HepG2 (cell line): ENCODE measurements around the gene FBXO7. TPM values are rescaled to one million over a fixed set of nuclear protein-coding genes. Genes with fewer than 3 reads are reported as not detected.

Experiments
- ATAC-seq: fragments of 200-7000 bp; cut with Tn5 transposase; 3 replicates; pipeline ENCODE4 v1.9.1; 2020; ENCODE audit warnings: mild to moderate bottlenecking, moderate library complexity
- BruUV-seq: library from RNA; stranded (reverse); fragments of 400-500 nt; replicated peaks from 2 replicates; lab custom pipeline; 2021; lab: Mats Ljungman, UMichigan
- CTCF ChIA-PET: fragments of 300-600 bp; formaldehyde crosslinking; extraction: SDS; loops from one replicate; lab custom pipeline; 2021; ENCODE audit warnings: low total read pairs, inconsistent platforms, low intra/inter-chr PET ratio; lab: Yijun Ruan, JAX
- POLR2A ChIA-PET: fragments of 350-600 bp; sonication (Branson Sonifier 250); formaldehyde crosslinking; loops from one replicate; lab custom pipeline; 2020; ENCODE audit warnings: antibody characterized with exemption, inconsistent platforms; lab: Yijun Ruan, JAX
- DNase-seq: peaks from one replicate; pipeline ENCODE4 v3.0.0-alpha.2; 2015; ENCODE audit warnings: low spot score
- FAIRE-seq: peaks from 3 replicates; lab custom pipeline; 2011; peaks lifted over from hg19 to GRCh38; lab: Jason Lieb, UNC
- H2AFZ ChIP-seq: one replicate; pipeline ENCODE4 v1.6.1; 2011; ENCODE audit warnings: low read length, inconsistent platforms
- H3K27ac ChIP-seq: fragments of 300-600 bp; 3 replicates; pipeline ENCODE4 v1.8.0; 2011; ENCODE audit warnings: mixed run types, mild to moderate bottlenecking, mixed read lengths, low read length, inconsistent platforms; ENCODE audit not compliant: insufficient read depth; ENCODE audit errors: extremely low read length
- H3K27me3 ChIP-seq, 2 experiments: fragments of 200-600 bp in 1 of 2; 2 replicates in 1 of 2; 3 replicates in 1 of 2; pipeline versions ENCODE4 v1.6.0 to v1.8.0; 2011; ENCODE audit warnings: low read length in 2 of 2, mild to moderate bottlenecking in 2 of 2, moderate library complexity in 2 of 2, inconsistent platforms in 1 of 2; ENCODE audit not compliant: insufficient read depth in 2 of 2, control insufficient read depth in 1 of 2
- H3K36me3 ChIP-seq, 2 experiments: fragments of 200-600 bp in 1 of 2; replicated peaks in 1 of 2; 2 replicates in 1 of 2; 3 replicates in 1 of 2; pipeline versions ENCODE4 v1.5.1 to v1.8.0; 2011; ENCODE audit warnings: low read length in 2 of 2, inconsistent platforms in 1 of 2; ENCODE audit not compliant: insufficient read depth in 2 of 2, control insufficient read depth in 1 of 2
- H3K4me1 ChIP-seq: 2 replicates; pipeline ENCODE4 v1.5.1; 2012; ENCODE audit warnings: low read length, inconsistent platforms; ENCODE audit not compliant: insufficient read depth
- H3K4me2 ChIP-seq: 2 replicates; pipeline ENCODE4 v1.6.0; 2011; ENCODE audit warnings: low read depth, low read length, inconsistent platforms
- H3K4me3 ChIP-seq, 3 experiments: fragments of 200-600 bp in 1 of 3; sonication (generic), shearing (Covaris generic) in 1 of 3; replicated peaks in 1 of 3; 2 replicates each; pipeline ENCODE4 v1.5.1; 2011 to 2016; ENCODE audit warnings: low read length in 3 of 3, inconsistent platforms in 2 of 3, low read depth in 2 of 3, mild to moderate bottlenecking in 2 of 3, control low read depth in 1 of 3, mixed read lengths in 1 of 3; ENCODE audit not compliant: insufficient read depth in 1 of 3
- H3K79me2 ChIP-seq: one replicate; pipeline ENCODE4 v1.6.1; 2011; ENCODE audit warnings: low read length, inconsistent platforms; ENCODE audit not compliant: insufficient read depth
- H3K9ac ChIP-seq: 2 replicates; pipeline ENCODE4 v1.6.0; 2011; ENCODE audit warnings: mild to moderate bottlenecking, low read depth, low read length, inconsistent platforms; ENCODE audit not compliant: insufficient read depth
- H3K9me3 ChIP-seq: 2 replicates; pipeline ENCODE4 v1.5.1; 2012; ENCODE audit warnings: mild to moderate bottlenecking, low read length
- H4K20me1 ChIP-seq: 2 replicates; pipeline ENCODE4 v1.6.0; 2011; ENCODE audit warnings: inconsistent platforms, mild to moderate bottlenecking, low read length, moderate library complexity; ENCODE audit not compliant: insufficient read depth
- ARID5B ChIP-seq: IDR thresholded peaks from 2 replicates; pipeline ENCODE4 v1.4.0; 2020; ENCODE audit warnings: mild to moderate bottlenecking, missing genetic modification reagents
- DNMT3B ChIP-seq: conservative IDR thresholded peaks from 2 replicates; pipeline ENCODE4 v1.6.1; 2016; ENCODE audit warnings: missing biosample characterization, control low read depth
- E2F2 ChIP-seq: sonication (generic); formaldehyde crosslinking; IDR thresholded peaks from 2 replicates; pipeline ENCODE4 v1.4.0; 2020; ENCODE audit warnings: missing genetic modification reagents, borderline replicate concordance
- ELF4 ChIP-seq: sonication (generic); formaldehyde crosslinking; IDR thresholded peaks from 2 replicates; pipeline ENCODE4 v1.5.0; 2020; ENCODE audit warnings: missing genetic modification reagents, mild to moderate bottlenecking, moderate library complexity, borderline replicate concordance
- HNRNPUL1 ChIP-seq: fragments of 200-400 bp; formaldehyde crosslinking; IDR thresholded peaks from 2 replicates; pipeline ENCODE4 v1.6.1; 2017; ENCODE audit warnings: low read depth, mild to moderate bottlenecking, low read length, moderate library complexity
- NFYB ChIP-seq: sonication (generic); formaldehyde crosslinking; IDR thresholded peaks from 2 replicates; pipeline ENCODE4 v1.4.0; 2020; ENCODE audit warnings: missing genetic modification reagents
- NR2C2 ChIP-seq: sonication (generic); formaldehyde crosslinking; IDR thresholded peaks from 2 replicates; pipeline ENCODE4 v1.4.0; 2020; ENCODE audit warnings: missing genetic modification reagents, mild to moderate bottlenecking, moderate library complexity, borderline replicate concordance
- RBM22 ChIP-seq: fragments of 200-400 bp; formaldehyde crosslinking; optimal IDR thresholded peaks from 2 replicates; pipeline ENCODE3; 2017; ENCODE audit warnings: mild to moderate bottlenecking, low read length, moderate library complexity
- TGIF2 ChIP-seq: IDR thresholded peaks from 2 replicates; pipeline ENCODE4 v1.6.1; 2016; ENCODE audit warnings: control low read depth, missing compliant biosample characterization
- ZBTB21 ChIP-seq: sonication (generic); formaldehyde crosslinking; IDR thresholded peaks from 2 replicates; pipeline ENCODE4 v1.4.0; 2020; ENCODE audit warnings: missing genetic modification reagents
- ZBTB3 ChIP-seq: sonication (generic); formaldehyde crosslinking; IDR thresholded peaks from 2 replicates; pipeline ENCODE4 v1.4.0; 2020; ENCODE audit warnings: low read depth, mild to moderate bottlenecking, moderate library complexity, missing genetic modification reagents, borderline replicate concordance
- ZFP36 ChIP-seq: fragments of 150-350 bp; IDR thresholded peaks from 2 replicates; pipeline ENCODE4 v1.6.1; 2018; ENCODE audit warnings: borderline replicate concordance, low read length, low read depth; ENCODE audit not compliant: partially characterized antibody
- ZFP41 ChIP-seq: sonication (generic); formaldehyde crosslinking; IDR thresholded peaks from 2 replicates; pipeline ENCODE4 v1.4.0; 2020; ENCODE audit warnings: mild to moderate bottlenecking, missing genetic modification reagents, borderline replicate concordance
- ZGPAT ChIP-seq: IDR thresholded peaks from 2 replicates; pipeline ENCODE4 v1.6.1; 2016; ENCODE audit warnings: mild to moderate bottlenecking
- ZNF224 ChIP-seq: sonication (generic); formaldehyde crosslinking; IDR thresholded peaks from 2 replicates; pipeline ENCODE4 v1.5.0; 2020; ENCODE audit warnings: mild to moderate bottlenecking, missing genetic modification reagents
- ZNF234 ChIP-seq: sonication (generic); formaldehyde crosslinking; conservative IDR thresholded peaks from 2 replicates; pipeline ENCODE4 v1.5.1; 2020; ENCODE audit warnings: mild to moderate bottlenecking, missing genetic modification reagents
- ZNF432 ChIP-seq: sonication (generic); formaldehyde crosslinking; IDR thresholded peaks from 2 replicates; pipeline ENCODE4 v1.5.0; 2020; ENCODE audit warnings: missing genetic modification reagents, mild to moderate bottlenecking, borderline replicate concordance
- ZNF543 ChIP-seq: sonication (generic); formaldehyde crosslinking; IDR thresholded peaks from 2 replicates; pipeline ENCODE4 v1.4.0; 2020; ENCODE audit warnings: mild to moderate bottlenecking, missing genetic modification reagents
- ZNF607 ChIP-seq: sonication (generic); formaldehyde crosslinking; IDR thresholded peaks from 2 replicates; pipeline ENCODE4 v1.5.1; 2020; ENCODE audit warnings: missing genetic modification reagents, mild to moderate bottlenecking, borderline replicate concordance
- ZNF850 ChIP-seq: sonication (generic); formaldehyde crosslinking; conservative IDR thresholded peaks from 2 replicates; pipeline ENCODE4 v1.9.0; 2021; ENCODE audit warnings: mild to moderate bottlenecking, missing genetic modification reagents
- WGBS: methylation state at CpG from one replicate; pipeline ENCODE4 v1.1.6; 2017; ENCODE audit warnings: low lambda C conversion rate; 5-methylcytosine and 5-hydroxymethylcytosine counted together
- in situ Hi-C: cut with HindIII; loops from 2 replicates; pipeline ENCODE4 v1.10.0; 2017; ENCODE audit warnings: low pct_unique_long_range_greater_than_20kb; ENCODE audit not compliant: extremely low pct_ligation_motif_present
- intact Hi-C: fragments of 100-400 bp; cut with micrococcal nuclease; formaldehyde crosslinking; loops from one replicate; pipeline ENCODE4 v1.10.0; 2022; ENCODE audit not compliant: unreplicated experiment
- polyA plus RNA-seq, 8 experiments: library from polyadenylated mRNA; depleted of rRNA in 3 of 8; stranded (reverse) in 7 of 8; unstranded in 1 of 8; fragments of >200 nt; fragmentation: Illumina TruSeq in 4 of 8; extraction: Trizol in 4 of 8; gene quantifications; 2 replicates each; pipeline versions ENCODE4 v1.2.1 to v1.2.3, GENCODE V29; 2011 to 2016; ENCODE audit warnings: low read depth in 4 of 8, missing spikeins in 1 of 8, mixed read lengths in 1 of 8; ENCODE audit not compliant: insufficient read depth in 1 of 8
- total RNA-seq, 5 experiments: library from RNA; depleted of rRNA; stranded (reverse); fragments of >200 nt; fragmentation: Illumina TruSeq; extraction: Trizol; gene quantifications; 2 replicates each; pipeline ENCODE4 v1.2.3, GENCODE V29; 2016; ENCODE audit warnings: low read depth in 1 of 5

Gene FBXO7
- total and polyA plus RNA-seq, 2 of the 13 experiments (the other 11 are each of a cell fraction or from before 2014, with no cell fraction given), result 105 to 172 TPM

- no TSS peak for BruUV-seq
These were observed 17.6 kb upstream of the FBXO7 start for GRCh38 chr22:32457031-32457430.

More at GRCh38 chr22:32457031-32457430, 17.6 kb upstream of the FBXO7 start:
- CTCF ChIA-PET, result no interaction called here
- no peak overlapping the region for H3K27ac ChIP-seq
- no peak overlapping the region for H3K9ac ChIP-seq
- TF ChIP-seq HNRNPUL1, result no peak
- no peak for TF ChIP-seq ZNF224 (CRISPR knock-in tag)
- no peak for TF ChIP-seq ZNF234
- no peak for TF ChIP-seq ZNF850 (CRISPR knock-in tag)
- TF ChIP-seq ZBTB21 (CRISPR knock-in tag), result no peak
- no peak for TF ChIP-seq TGIF2 (CRISPR knock-in tag)
- no peak for TF ChIP-seq ZBTB3 (CRISPR knock-in tag)
- no peak for TF ChIP-seq E2F2
- TF ChIP-seq ZNF607 (CRISPR knock-in tag), result no peak
- TF ChIP-seq ELF4 (CRISPR knock-in tag), result no peak
- no peak for TF ChIP-seq NR2C2 (CRISPR knock-in tag)
- no peak for TF ChIP-seq ZNF543
- no peak for TF ChIP-seq ZNF432 (CRISPR knock-in tag)
- no peak for TF ChIP-seq ZFP41
- no peak for TF ChIP-seq ARID5B (CRISPR knock-in tag)
- no peak for TF ChIP-seq ZFP36
- TF ChIP-seq ZGPAT (CRISPR knock-in tag), result no peak
- no peak for TF ChIP-seq NFYB (CRISPR knock-in tag)
- no peak for TF ChIP-seq RBM22
- TF ChIP-seq DNMT3B (CRISPR knock-in tag), result no peak
- H4K20me1 ChIP-seq, result no peaks in the 10 kb centered on the region
- H3K4me2 ChIP-seq, result no peak overlapping the region
- no peaks in the 10 kb centered on the region for H3K79me2 ChIP-seq
- no peak overlapping the region for H3K4me3 ChIP-seq
- no peaks in the 10 kb centered on the region for H3K36me3 ChIP-seq
- intact Hi-C loops, result no loop called here
- H3K4me1 ChIP-seq, result no peaks in the 10 kb centered on the region
- ATAC-seq (no peak), DNase-seq (no peak), FAIRE-seq (no peak)
- POLR2A ChIA-PET, result no interaction called here
- in situ Hi-C loops, result no loop called here
- peaks cover 0 to 14% of the 10 kb centered on the region in 2 experiments; a peak in 3 of 5 replicates for H3K27me3 ChIP-seq
- WGBS, result 45% methylated on average over 4 of the region's 4 CpGs
- no peak overlapping the region for H2AFZ ChIP-seq
- no peaks in the 10 kb centered on the region for H3K9me3 ChIP-seq
